Measurements from ENCODE around the gene RAB1A.

Gene RAB1A

DNA sequence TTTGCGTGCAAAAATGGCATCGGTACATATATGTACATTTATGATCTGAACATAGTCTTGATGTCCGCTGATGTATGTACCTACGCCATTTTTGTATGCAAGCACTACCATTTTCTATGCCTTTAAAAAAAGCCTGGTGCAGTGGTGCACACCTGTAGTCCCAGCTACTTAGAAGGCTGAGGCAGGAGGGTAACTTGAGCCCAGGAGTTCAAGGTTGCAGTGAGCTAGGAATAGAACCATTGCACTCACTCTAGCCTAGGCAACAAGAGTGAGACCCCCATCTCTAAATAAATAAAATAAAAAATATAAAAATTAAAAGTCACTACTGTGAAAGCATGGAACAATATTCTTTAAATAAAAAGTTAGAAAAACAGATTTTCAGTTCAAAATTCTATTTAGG lies 16.7 kb downstream of the RAB1A start:
- DNase-seq (ENCODE audit: low read depth, low spot score) = no peak
- no peak overlapping the region for H3K4me3 ChIP-seq
- H3K9ac ChIP-seq (ENCODE audit: insufficient read length) = no peak overlapping the region
- no peaks in the 10 kb centered on the region for H3K36me3 ChIP-seq (ENCODE audit: insufficient read depth, low read length)
- TF ChIP-seq FOXP2 (optimal IDR thresholded peaks at IDR 0.05; ENCODE audit: control extremely low read depth, extremely low read length, insufficient read depth) (no peak), POLR2AphosphoS5 (IDR thresholded peaks at IDR 0.05; ENCODE audit: borderline replicate concordance, low read depth, low read length) (no peak), EZH2 (IDR thresholded peaks at IDR 0.05) (no peak)
- H3K27ac ChIP-seq = no peak overlapping the region
- no peaks in the 10 kb centered on the region for H3K9me3 ChIP-seq (ENCODE audit: low read depth, low read length)

DNA sequence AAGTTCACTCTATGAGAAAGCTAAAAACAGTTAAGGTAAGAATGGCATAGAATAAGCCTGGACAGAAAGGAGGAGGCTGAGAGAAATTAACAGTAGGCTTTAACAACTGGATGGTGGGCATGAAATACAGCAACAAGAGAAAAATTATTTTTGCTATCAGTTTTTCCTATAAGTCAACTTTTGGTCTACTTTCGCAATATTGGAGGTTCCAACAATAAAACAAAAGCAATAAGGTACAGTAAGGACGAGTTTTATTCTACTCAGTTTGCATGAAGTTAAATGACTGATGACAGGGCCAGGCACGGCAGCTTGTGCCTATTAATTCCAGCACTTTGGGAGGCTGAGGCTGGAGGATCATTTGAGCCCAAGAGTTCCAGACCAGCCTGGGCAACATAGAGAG lies 17.3 kb downstream of the RAB1A start:
- Histone ChIP-seq H3K9me3 (ENCODE audit: low read depth, low read length) (no peaks in the 10 kb centered on the region), H3K27ac (peak overlapping the region; percentile 13; the same call in 1 of the 2 replicates), H3K4me3 (no peak overlapping the region), H3K9ac (ENCODE audit: insufficient read length) (no peak overlapping the region), H3K36me3 (ENCODE audit: insufficient read depth, low read length) (no peaks in the 10 kb centered on the region; the same call in 1 of the 2 replicates)
- DNase-seq (ENCODE audit: low read depth, low spot score) = no peak
- TF ChIP-seq POLR2AphosphoS5 (IDR thresholded peaks at IDR 0.05; ENCODE audit: borderline replicate concordance, low read depth, low read length) = no peak
- TF ChIP-seq EZH2 (IDR thresholded peaks at IDR 0.05) = no peak
- no peak for TF ChIP-seq FOXP2 (optimal IDR thresholded peaks at IDR 0.05; ENCODE audit: control extremely low read depth, extremely low read length, insufficient read depth)

DNA sequence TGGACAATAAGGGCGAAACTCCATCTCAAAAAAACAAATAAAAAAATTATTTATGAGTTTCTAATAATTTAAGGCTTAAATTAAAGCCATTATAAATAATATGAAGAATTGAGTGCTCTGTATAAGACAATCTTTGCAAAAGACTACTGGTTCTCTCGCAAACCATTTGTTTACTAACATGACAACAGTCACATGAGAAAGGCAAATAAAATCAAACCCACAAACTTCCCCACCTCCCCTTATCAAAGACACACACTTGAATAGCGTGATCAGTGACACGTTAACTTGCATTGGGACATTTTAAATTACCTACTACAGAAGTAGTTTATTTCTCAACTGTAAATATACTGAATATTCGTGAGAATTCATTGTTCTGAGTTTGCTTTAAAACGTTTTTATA lies 21.1 kb downstream of the RAB1A start:
- peaks cover 11% of the 10 kb centered on the region for H3K36me3 ChIP-seq (ENCODE audit: insufficient read depth, low read length)
- no peak for DNase-seq (ENCODE audit: low read depth, low spot score)
- no peak overlapping the region for H3K27ac ChIP-seq
- H3K9ac ChIP-seq (ENCODE audit: insufficient read length) = no peak overlapping the region
- no peak overlapping the region for H3K4me3 ChIP-seq
- H3K9me3 ChIP-seq (ENCODE audit: low read depth, low read length) = no peaks in the 10 kb centered on the region
- TF ChIP-seq FOXP2 (optimal IDR thresholded peaks at IDR 0.05; ENCODE audit: control extremely low read depth, extremely low read length, insufficient read depth) (no peak), EZH2 (IDR thresholded peaks at IDR 0.05) (no peak), POLR2AphosphoS5 (IDR thresholded peaks at IDR 0.05; ENCODE audit: borderline replicate concordance, low read depth, low read length) (no peak)

DNA sequence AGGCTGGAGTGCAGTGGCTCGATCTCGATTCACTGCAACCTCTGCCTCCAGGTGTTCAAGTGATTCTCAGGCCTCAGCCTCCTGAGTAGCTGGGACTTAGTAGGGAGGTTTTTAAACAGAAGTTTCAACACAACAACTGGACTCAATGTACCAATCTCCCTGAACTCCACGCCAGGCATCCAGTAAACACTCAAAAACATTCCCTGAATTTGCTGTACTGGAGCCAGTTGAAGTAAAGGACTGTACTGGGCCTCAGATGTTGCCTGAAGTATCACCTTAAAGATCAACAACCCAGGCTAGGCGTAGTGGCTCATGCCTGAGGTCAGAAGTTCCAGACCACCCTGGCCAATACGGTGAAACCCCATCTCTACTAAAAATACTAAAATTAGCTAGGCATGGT lies 22.4 kb downstream of the RAB1A start:
- Histone ChIP-seq H3K36me3 (ENCODE audit: insufficient read depth, low read length) (peaks cover 21% of the 10 kb centered on the region), H3K4me3 (no peak overlapping the region)
- no peak for TF ChIP-seq EZH2 (IDR thresholded peaks at IDR 0.05)
- no peak for TF ChIP-seq POLR2AphosphoS5 (IDR thresholded peaks at IDR 0.05; ENCODE audit: borderline replicate concordance, low read depth, low read length)
- no peak for TF ChIP-seq FOXP2 (optimal IDR thresholded peaks at IDR 0.05; ENCODE audit: control extremely low read depth, extremely low read length, insufficient read depth)

DNA sequence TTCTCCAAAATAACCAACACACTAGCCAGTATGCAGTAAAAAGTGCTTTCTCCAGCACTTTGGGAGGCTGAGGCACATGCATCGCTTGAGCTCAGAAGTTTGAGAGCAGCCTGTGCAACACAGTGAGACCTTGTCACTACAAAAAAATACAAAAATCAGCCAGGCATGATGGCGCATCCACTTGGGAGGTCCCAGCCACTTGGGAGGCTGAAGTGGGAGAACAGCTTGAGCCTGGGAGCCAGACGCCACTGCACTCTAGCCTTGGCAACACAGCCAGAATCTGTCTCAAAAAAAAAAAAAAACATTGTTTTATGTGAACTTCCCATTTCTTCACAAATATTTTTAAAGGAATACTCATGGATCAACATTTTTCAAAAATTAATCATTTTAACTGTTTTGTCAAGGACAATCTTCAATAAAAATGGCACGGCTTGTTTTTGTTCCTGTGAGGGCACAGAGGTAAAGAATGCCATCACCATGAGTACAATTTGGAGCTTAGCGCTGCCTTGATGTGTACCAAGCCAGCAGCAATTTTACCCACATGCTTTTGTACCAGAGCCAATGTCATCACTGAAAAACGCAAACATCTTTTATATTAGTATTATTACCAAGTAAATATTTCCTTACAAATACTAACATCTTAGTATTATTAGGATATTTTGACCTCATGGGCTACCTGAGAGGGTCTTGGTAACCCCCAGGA lies 26.7 kb downstream of the RAB1A start:
- H3K9ac ChIP-seq (ENCODE audit: insufficient read length) = no peak overlapping the region
- no peak for DNase-seq (ENCODE audit: low read depth, low spot score)
- H3K36me3 ChIP-seq (ENCODE audit: insufficient read depth, low read length) = peaks cover 53% of the 10 kb centered on the region
- H3K9me3 ChIP-seq (ENCODE audit: low read depth, low read length) = no peaks in the 10 kb centered on the region
- TF ChIP-seq EZH2 (IDR thresholded peaks at IDR 0.05) (no peak), POLR2AphosphoS5 (IDR thresholded peaks at IDR 0.05; ENCODE audit: borderline replicate concordance, low read depth, low read length) (no peak), FOXP2 (optimal IDR thresholded peaks at IDR 0.05; ENCODE audit: control extremely low read depth, extremely low read length, insufficient read depth) (no peak)
- no peak overlapping the region for H3K4me3 ChIP-seq
- H3K27ac ChIP-seq = no peak overlapping the region

More for the DNA sequence above, 22.4 kb downstream of the RAB1A start:
- H3K9ac ChIP-seq (ENCODE audit: insufficient read length) = no peak overlapping the region
- H3K9me3 ChIP-seq (ENCODE audit: low read depth, low read length) = no peaks in the 10 kb centered on the region
- DNase-seq (ENCODE audit: low read depth, low spot score) = no peak
- no peak overlapping the region for H3K27ac ChIP-seq

DNA sequence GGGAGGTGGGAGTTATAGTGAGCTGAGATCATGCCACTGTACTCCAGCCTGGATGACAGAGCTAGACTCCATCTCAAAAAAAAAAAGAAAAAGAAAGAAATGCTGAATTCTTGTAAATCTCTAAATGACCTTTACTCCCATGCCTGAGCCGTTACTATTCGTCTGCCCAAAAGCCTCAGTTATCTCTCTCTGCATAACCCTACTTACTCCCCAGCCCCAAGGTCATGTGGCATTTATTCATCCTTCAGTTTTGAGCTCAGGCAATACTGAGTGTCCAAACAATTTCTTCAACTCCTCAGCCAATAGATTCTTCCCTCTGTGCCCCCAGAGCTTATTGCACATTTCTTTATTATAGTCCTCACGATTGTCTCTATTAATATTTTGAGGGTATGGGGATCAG lies 28.8 kb downstream of the RAB1A start:
- no peak for DNase-seq (ENCODE audit: low read depth, low spot score)
- TF ChIP-seq EZH2 (IDR thresholded peaks at IDR 0.05) = no peak
- TF ChIP-seq FOXP2 (optimal IDR thresholded peaks at IDR 0.05; ENCODE audit: control extremely low read depth, extremely low read length, insufficient read depth) = no peak
- TF ChIP-seq POLR2AphosphoS5 (IDR thresholded peaks at IDR 0.05; ENCODE audit: borderline replicate concordance, low read depth, low read length) = no peak
- Histone ChIP-seq H3K36me3 (ENCODE audit: insufficient read depth, low read length) (peaks cover 72% of the 10 kb centered on the region), H3K4me3 (no peak overlapping the region), H3K27ac (no peak overlapping the region), H3K9ac (ENCODE audit: insufficient read length) (no peak overlapping the region), H3K9me3 (ENCODE audit: low read depth, low read length) (no peaks in the 10 kb centered on the region)

DNA sequence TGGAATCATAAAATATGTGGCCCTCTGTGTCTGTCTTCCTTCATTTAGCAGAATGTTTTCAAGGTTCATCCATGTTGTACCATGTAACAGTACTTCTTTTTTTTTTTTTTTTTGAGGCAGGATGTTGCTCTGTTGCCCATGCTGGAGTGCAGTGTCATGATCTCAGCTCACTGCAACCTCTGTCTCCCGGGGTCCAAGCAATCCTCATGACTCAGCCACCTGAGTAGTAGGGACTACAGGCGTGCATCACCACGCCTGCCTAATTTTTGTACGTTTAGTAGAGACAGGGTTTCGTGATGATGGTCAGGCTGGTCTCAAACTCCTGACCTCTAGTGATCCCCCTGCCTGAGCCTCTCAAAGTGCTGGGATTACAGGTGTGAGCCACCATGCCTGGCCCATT lies 31.2 kb downstream of the RAB1A start:
- H3K9ac ChIP-seq (ENCODE audit: insufficient read length) = no peak overlapping the region
- H3K9me3 ChIP-seq (ENCODE audit: low read depth, low read length) = no peaks in the 10 kb centered on the region
- DNase-seq (ENCODE audit: low read depth, low spot score) = no peak
- H3K36me3 ChIP-seq (ENCODE audit: insufficient read depth, low read length) = peaks cover 77% of the 10 kb centered on the region
- TF ChIP-seq FOXP2 (optimal IDR thresholded peaks at IDR 0.05; ENCODE audit: control extremely low read depth, extremely low read length, insufficient read depth) = no peak
- no peak for TF ChIP-seq EZH2 (IDR thresholded peaks at IDR 0.05)
- TF ChIP-seq POLR2AphosphoS5 (IDR thresholded peaks at IDR 0.05; ENCODE audit: borderline replicate concordance, low read depth, low read length) = no peak
- H3K4me3 ChIP-seq = no peak overlapping the region
- H3K27ac ChIP-seq = no peak overlapping the region

DNA sequence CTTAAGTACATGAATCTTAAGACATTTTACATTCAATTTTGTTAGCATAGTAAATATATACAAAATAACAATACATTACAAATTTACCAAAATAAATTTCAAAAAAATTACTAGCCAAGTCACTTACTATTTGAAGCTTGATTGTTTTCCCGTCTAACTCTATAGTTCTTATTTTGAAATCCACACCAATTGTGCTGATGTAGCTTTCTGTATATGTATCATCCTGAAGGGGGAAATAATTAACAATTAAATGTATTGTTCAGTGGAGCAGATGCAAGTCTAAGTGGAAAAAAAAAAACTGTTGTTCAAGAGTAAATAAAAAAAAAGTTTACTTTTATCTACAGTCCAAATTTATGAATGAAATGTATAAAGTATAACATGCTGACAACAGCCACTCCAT lies 32.1 kb downstream of the RAB1A start:
- no peak overlapping the region for H3K4me3 ChIP-seq
- H3K9ac ChIP-seq (ENCODE audit: insufficient read length) = no peak overlapping the region
- H3K9me3 ChIP-seq (ENCODE audit: low read depth, low read length) = no peaks in the 10 kb centered on the region
- H3K27ac ChIP-seq = no peak overlapping the region
- H3K36me3 ChIP-seq (ENCODE audit: insufficient read depth, low read length) = peaks cover 74% of the 10 kb centered on the region
- TF ChIP-seq POLR2AphosphoS5 (IDR thresholded peaks at IDR 0.05; ENCODE audit: borderline replicate concordance, low read depth, low read length) = no peak
- TF ChIP-seq EZH2 (IDR thresholded peaks at IDR 0.05) = no peak
- TF ChIP-seq FOXP2 (optimal IDR thresholded peaks at IDR 0.05; ENCODE audit: control extremely low read depth, extremely low read length, insufficient read depth) = no peak
- no peak for DNase-seq (ENCODE audit: low read depth, low spot score)

DNA sequence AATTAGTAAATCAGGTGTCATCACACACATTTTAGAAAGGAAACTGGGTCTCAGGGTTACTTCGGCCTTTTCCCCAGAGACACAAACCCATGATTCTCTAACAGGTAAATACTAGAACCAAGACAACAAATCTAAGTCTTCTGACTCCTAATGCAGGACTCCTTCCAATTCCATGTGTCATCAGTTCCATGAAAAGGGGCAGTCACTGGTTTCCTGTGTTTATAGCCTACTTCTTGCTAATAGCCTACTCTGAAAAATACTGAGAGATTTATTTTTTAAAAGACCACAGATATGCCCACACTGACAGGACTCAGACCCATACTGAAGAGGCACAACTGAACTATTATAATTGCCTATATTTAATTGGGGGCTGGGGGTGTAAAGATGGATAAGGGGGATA lies 33.0 kb downstream of the RAB1A start:
- Histone ChIP-seq H3K27ac (no peak overlapping the region), H3K9ac (ENCODE audit: insufficient read length) (no peak overlapping the region), H3K36me3 (ENCODE audit: insufficient read depth, low read length) (peaks cover 74% of the 10 kb centered on the region), H3K9me3 (ENCODE audit: low read depth, low read length) (no peaks in the 10 kb centered on the region), H3K4me3 (no peak overlapping the region)
- TF ChIP-seq FOXP2 (optimal IDR thresholded peaks at IDR 0.05; ENCODE audit: control extremely low read depth, extremely low read length, insufficient read depth) (no peak), POLR2AphosphoS5 (IDR thresholded peaks at IDR 0.05; ENCODE audit: borderline replicate concordance, low read depth, low read length) (no peak), EZH2 (IDR thresholded peaks at IDR 0.05) (no peak)
- no peak for DNase-seq (ENCODE audit: low read depth, low spot score)

Measured in SK-N-MC (cell line).